ENCODE data around the gene EIF4G3.
"Not testable (repeated sequence)": the region's sequence is repeated elsewhere in the genome, so short reads cannot be mapped to it uniquely, and the experiment has no call there.

The EIF4G3 gene

DNA sequence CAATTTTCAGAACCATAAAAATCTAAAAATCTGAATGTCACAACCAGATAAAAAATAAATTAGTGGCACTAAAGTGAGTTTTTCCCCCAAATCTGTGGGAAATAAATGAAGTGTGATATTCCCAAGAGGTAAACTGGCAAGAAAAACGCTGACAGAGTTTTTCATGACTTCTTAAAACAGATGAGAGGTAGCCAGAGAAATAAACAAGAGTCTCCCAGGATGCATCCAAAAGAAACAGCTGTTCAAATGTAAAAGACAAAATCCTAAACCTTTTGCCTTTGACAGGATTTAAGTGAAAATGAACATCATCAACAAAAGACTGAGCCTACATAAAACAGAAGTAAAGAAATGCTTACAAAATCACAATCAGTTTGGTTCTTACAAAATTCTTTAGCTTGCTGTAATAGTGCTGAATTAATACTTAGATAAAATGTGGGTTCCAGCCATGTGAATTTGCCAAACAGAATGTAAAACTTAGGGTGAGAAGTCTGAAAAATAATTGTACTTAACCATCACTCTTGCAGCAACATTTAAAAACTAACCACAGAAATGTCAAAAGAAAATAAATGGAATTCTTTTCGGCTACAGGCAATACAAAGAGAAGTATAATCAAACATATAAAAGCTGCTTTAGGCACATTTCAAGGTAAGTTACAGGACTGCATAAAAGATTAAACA, 133.6 kb downstream of the EIF4G3 start:
- Histone ChIP-seq H3K27ac (ENCODE audit: low read length) (no peak overlapping the region), H3K4me3 (ENCODE audit: low read length) (no peak overlapping the region), H3K4me1 (ENCODE audit: insufficient read depth, low read length) (peaks cover 13% of the 10 kb centered on the region), H3K9ac (ENCODE audit: low read depth, low read length) (no peak overlapping the region), H3K27me3 (ENCODE audit: insufficient read depth, low read length) (no peaks in the 10 kb centered on the region), H3K9me3 (ENCODE audit: insufficient read depth, low read depth, low read length) (no peaks in the 10 kb centered on the region), H3K36me3 (ENCODE audit: insufficient read depth, low read depth, low read length) (peaks cover 11% of the 10 kb centered on the region; the same call in 1 of the 2 replicates)

DNA sequence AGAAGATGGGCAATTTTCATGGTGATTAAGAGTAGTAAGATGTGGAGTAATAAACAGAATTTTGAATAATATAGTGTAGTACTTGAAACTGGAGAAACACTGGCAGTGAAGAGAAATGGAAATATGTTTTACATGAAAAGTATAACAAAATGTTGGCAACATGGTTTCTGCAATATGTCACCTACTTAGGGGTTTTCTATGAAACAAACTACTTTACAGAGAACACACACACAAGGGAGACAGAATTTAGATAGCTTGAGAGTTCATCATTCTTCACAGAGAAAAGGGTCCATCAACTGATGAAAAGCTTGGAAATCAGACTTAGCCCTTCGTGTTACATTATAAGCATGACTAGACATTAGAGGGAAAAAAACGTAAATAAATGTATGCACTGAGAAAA, 135.2 kb downstream of the EIF4G3 start:
- H3K36me3 ChIP-seq (ENCODE audit: insufficient read depth, low read depth, low read length) = peaks cover 5% of the 10 kb centered on the region; the same call in 1 of the 2 replicates
- H3K9ac ChIP-seq (ENCODE audit: low read depth, low read length) = no peak overlapping the region
- no peak overlapping the region for H3K27ac ChIP-seq (ENCODE audit: low read length)
- H3K27me3 ChIP-seq (ENCODE audit: insufficient read depth, low read length) = no peaks in the 10 kb centered on the region
- no peak overlapping the region for H3K4me3 ChIP-seq (ENCODE audit: low read length)
- peaks cover 13% of the 10 kb centered on the region for H3K4me1 ChIP-seq (ENCODE audit: insufficient read depth, low read length)
- no peaks in the 10 kb centered on the region for H3K9me3 ChIP-seq (ENCODE audit: insufficient read depth, low read depth, low read length)

DNA sequence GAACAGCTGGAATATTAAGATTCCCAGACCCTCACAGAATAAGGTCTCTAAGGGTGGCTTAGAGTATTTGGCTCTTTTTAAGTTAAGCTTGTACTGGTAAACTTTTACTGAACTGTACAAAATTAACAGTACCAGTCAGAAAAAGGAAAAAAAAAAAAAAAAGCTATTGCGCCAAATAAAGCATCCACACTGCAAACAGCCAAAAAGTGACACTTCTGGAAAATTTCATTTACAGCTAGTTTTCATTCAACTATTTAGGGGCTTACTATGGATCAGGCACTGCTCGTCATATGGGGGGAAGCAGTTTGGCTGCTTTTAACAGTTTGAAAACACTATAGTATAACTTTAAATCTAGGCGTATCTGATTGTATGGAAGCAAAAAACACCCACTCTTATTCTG, 139.6 kb downstream of the EIF4G3 start:
- Histone ChIP-seq H3K4me3 (ENCODE audit: low read length) (no peak overlapping the region), H3K9me3 (ENCODE audit: insufficient read depth, low read depth, low read length) (no peaks in the 10 kb centered on the region), H3K27me3 (ENCODE audit: insufficient read depth, low read length) (no peaks in the 10 kb centered on the region), H3K27ac (ENCODE audit: low read length) (no peak overlapping the region), H3K4me1 (ENCODE audit: insufficient read depth, low read length) (no peaks in the 10 kb centered on the region), H3K9ac (ENCODE audit: low read depth, low read length) (no peak overlapping the region), H3K36me3 (ENCODE audit: insufficient read depth, low read depth, low read length) (no peaks in the 10 kb centered on the region; the same call in 1 of the 2 replicates)

DNA sequence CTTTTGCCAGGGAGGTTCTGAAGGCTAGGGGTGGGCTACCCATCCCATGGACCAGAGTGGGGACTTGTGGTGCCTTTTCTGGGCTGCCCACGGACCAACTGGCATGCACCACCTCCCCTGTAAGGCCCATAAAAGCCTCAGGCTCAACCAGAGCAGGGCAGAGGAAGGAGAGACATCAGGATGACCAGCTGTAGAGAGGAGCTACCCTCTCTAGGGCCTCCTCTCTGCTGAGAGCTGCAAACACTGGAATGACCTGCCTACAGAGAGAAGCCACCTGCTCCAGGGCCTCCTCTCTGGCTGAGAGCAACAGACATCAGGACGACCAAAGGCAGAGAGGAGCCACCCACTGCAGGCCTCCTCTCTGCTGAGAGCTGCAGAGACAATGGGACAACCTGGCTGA, 140.9 kb downstream of the EIF4G3 start:
- H3K9ac ChIP-seq (ENCODE audit: low read depth, low read length) = no peak overlapping the region
- no peaks in the 10 kb centered on the region for H3K4me1 ChIP-seq (ENCODE audit: insufficient read depth, low read length)
- H3K9me3 ChIP-seq (ENCODE audit: insufficient read depth, low read depth, low read length) = no peaks in the 10 kb centered on the region
- H3K36me3 ChIP-seq (ENCODE audit: insufficient read depth, low read depth, low read length) = no peaks in the 10 kb centered on the region
- H3K27ac ChIP-seq (ENCODE audit: low read length) = no peak overlapping the region
- H3K4me3 ChIP-seq (ENCODE audit: low read length) = no peak overlapping the region
- no peaks in the 10 kb centered on the region for H3K27me3 ChIP-seq (ENCODE audit: insufficient read depth, low read length)

DNA sequence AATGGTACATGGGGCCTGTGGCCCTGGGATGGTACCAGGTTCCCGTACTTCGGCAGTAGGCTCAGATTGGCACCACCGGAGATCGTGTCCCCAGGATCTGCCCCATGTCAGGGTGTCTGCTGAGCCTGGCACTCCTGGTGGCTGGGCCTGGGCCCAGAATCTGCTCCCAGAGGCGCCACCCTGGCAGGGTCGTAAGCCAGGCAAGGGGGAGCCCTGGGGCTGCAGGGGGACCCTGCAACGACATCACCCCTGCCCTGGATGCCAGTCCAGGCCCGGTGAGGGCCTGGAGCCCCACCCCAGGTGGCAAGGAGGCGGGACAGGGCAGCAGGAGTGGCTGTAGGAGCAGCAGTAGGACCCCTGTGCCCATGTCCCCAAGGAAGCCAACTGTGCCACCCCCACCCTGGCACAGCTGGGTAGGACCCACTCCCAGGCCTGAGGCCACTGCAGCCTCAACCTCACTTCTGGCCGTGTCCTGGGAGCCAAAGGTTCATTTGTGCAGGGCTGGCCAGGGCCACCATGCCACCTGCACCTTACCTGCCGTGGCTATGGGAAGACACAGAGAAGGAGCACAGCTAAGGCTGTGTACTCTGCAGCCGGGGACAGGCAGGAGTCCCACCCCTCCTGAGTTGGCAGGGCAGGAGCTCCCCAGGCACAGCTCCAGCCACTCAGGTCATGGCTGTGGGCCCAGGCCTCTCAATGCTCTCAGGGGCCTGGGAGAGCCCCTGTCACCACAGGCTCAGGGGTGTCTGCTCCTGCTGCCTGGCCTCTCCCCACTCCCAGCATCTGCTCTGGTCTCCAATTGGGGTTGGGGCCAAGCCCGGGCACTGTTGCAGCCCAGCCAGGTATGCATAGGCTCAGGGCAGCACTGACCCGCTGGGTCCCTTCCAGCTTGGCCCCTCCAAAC, 141.7 kb downstream of the EIF4G3 start:
- Histone ChIP-seq H3K9me3 (ENCODE audit: insufficient read depth, low read depth, low read length) (no peaks in the 10 kb centered on the region), H3K4me1 (ENCODE audit: insufficient read depth, low read length) (no peaks in the 10 kb centered on the region), H3K27ac (ENCODE audit: low read length) (no peak overlapping the region), H3K4me3 (ENCODE audit: low read length) (no peak overlapping the region), H3K27me3 (ENCODE audit: insufficient read depth, low read length) (no peaks in the 10 kb centered on the region), H3K36me3 (ENCODE audit: insufficient read depth, low read depth, low read length) (no peaks in the 10 kb centered on the region), H3K9ac (ENCODE audit: low read depth, low read length) (no peak overlapping the region)

DNA sequence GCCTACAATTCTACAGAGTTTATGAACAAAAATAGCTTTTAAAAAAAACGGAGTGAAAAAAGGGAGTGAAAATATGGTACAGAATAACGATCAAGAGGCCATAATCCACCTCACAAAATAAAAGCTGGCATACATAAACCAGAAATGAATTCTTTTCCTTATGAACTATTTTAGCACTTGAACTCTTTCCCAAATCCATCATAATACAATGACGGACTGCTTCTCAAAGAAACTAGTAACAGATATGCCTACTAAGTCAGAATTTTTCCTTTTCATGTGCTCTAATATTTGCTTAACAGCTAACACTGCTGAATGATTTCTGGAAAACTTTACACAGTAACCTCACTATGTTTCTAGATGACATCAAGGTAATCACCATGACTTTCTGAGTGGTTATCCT, 144.0 kb downstream of the EIF4G3 start:
- no peak overlapping the region for H3K9ac ChIP-seq (ENCODE audit: low read depth, low read length)
- no peaks in the 10 kb centered on the region for H3K9me3 ChIP-seq (ENCODE audit: insufficient read depth, low read depth, low read length)
- no peak overlapping the region for H3K27ac ChIP-seq (ENCODE audit: low read length)
- no peaks in the 10 kb centered on the region for H3K4me1 ChIP-seq (ENCODE audit: insufficient read depth, low read length)
- H3K36me3 ChIP-seq (ENCODE audit: insufficient read depth, low read depth, low read length) = no peaks in the 10 kb centered on the region
- no peaks in the 10 kb centered on the region for H3K27me3 ChIP-seq (ENCODE audit: insufficient read depth, low read length)
- no peak overlapping the region for H3K4me3 ChIP-seq (ENCODE audit: low read length)

DNA sequence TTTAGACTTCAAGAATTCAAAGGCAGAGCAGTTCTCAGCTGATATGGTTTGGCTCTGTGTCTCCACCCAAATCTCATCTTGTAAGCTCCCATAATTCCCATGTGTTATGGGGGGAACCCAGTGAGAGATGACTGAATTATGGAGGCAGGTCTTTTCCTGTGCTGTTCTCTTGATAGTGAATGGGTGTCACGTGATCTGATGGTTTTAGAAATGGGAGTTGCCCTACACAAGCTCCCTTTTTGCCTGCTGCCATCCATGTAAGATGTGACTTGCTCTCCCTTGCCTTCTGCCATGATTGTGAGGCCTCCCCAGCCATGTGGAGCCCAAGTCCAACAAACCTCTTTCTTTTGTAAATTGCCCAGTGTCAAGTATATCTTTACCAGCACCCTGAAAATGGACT, 146.5 kb downstream of the EIF4G3 start:
- H3K9ac ChIP-seq (ENCODE audit: low read depth, low read length) = no peak overlapping the region
- peaks cover 3% of the 10 kb centered on the region; the same call in 1 of the 2 replicates for H3K36me3 ChIP-seq (ENCODE audit: insufficient read depth, low read depth, low read length)
- no peaks in the 10 kb centered on the region for H3K4me1 ChIP-seq (ENCODE audit: insufficient read depth, low read length)
- no peaks in the 10 kb centered on the region for H3K9me3 ChIP-seq (ENCODE audit: insufficient read depth, low read depth, low read length)
- H3K27ac ChIP-seq (ENCODE audit: low read length) = no peak overlapping the region
- H3K4me3 ChIP-seq (ENCODE audit: low read length) = no peak overlapping the region
- H3K27me3 ChIP-seq (ENCODE audit: insufficient read depth, low read length) = no peaks in the 10 kb centered on the region

DNA sequence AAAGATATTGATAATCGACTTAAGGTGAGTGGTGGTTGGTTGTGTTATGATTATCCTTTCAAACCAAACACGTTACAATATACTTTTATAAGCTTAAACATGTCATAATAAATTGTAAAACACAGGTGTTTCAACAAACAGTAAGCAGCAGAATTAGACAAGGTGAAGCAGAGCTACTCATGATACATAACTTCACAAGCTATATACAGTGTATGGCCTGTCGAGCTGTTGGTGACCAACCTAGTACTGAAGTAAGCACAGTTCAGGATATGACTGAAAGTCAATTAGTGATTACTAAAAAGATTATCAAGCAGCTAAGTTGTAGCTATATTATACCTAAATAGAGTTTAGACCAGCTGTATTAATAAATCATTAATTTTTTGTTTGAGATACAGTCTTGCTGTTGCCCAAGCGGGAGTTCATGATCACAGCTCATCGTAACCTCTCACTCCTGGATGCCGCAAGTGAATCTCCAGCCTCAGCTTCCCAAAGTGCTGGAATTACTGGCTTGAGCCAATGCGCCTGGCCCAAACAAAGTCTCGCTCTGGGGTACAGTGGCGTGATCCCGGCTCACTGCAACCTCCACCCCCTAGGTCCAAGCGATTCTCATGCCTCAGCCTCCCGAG, 148.1 kb downstream of the EIF4G3 start:
- no peaks in the 10 kb centered on the region for H3K27me3 ChIP-seq (ENCODE audit: insufficient read depth, low read length)
- H3K4me1 ChIP-seq (ENCODE audit: insufficient read depth, low read length) = no peaks in the 10 kb centered on the region
- no peak overlapping the region for H3K4me3 ChIP-seq (ENCODE audit: low read length)
- H3K36me3 ChIP-seq (ENCODE audit: insufficient read depth, low read depth, low read length) = peaks cover 3% of the 10 kb centered on the region; the same call in 1 of the 2 replicates
- H3K27ac ChIP-seq (ENCODE audit: low read length) = no peak overlapping the region
- no peak overlapping the region for H3K9ac ChIP-seq (ENCODE audit: low read depth, low read length)
- H3K9me3 ChIP-seq (ENCODE audit: insufficient read depth, low read depth, low read length) = no peaks in the 10 kb centered on the region

DNA sequence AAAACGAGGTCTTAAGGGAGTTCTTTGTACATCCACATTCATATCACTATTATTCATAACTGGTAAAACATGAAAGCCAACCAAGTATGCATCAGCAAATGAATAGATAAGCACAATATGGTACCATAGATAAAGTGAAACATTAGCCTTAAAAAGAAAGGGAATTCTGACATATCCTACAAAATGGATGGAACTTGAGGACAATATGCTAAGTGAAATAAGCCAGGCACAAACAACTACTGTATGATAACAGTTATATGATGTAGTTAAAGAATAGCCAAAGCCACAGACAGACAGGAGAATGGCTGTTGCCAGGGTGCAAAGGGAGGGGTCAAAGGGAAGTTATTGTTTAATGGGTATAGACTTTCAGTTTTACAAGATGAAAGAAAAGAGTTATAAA, 148.9 kb downstream of the EIF4G3 start:
- Histone ChIP-seq H3K4me1 (ENCODE audit: insufficient read depth, low read length) (0 out of 2 replicates have a peak, but pooled peaks cover 1% of the 10 kb centered on the region), H3K27ac (ENCODE audit: low read length) (no peak overlapping the region), H3K27me3 (ENCODE audit: insufficient read depth, low read length) (no peaks in the 10 kb centered on the region), H3K36me3 (ENCODE audit: insufficient read depth, low read depth, low read length) (peaks cover 3% of the 10 kb centered on the region; the same call in 1 of the 2 replicates), H3K9me3 (ENCODE audit: insufficient read depth, low read depth, low read length) (no peaks in the 10 kb centered on the region), H3K4me3 (ENCODE audit: low read length) (no peak overlapping the region), H3K9ac (ENCODE audit: low read depth, low read length) (no peak overlapping the region)

DNA sequence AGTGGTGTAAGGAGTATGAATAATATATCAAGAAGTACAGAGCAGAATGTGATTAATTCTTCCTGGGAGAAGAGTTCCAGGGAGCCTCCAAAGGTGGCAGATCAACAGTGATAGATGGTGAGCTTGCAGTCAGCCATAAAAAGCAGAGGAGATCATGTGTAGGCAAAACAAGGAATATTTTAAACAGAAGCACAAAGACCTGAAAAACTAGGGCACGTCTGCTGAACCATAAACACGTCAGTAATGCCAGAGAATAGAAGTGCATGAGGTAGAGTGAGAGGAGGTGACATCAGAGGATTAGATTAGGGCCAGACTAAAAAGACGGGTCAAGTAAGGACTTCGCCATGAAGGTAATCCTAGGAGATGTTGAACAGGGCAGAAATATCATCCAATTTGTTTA, 151.8 kb downstream of the EIF4G3 start:
- Histone ChIP-seq H3K4me3 (ENCODE audit: low read length) (no peak overlapping the region), H3K9me3 (ENCODE audit: insufficient read depth, low read depth, low read length) (no peaks in the 10 kb centered on the region), H3K9ac (ENCODE audit: low read depth, low read length) (no peak overlapping the region), H3K27ac (ENCODE audit: low read length) (no peak overlapping the region), H3K4me1 (ENCODE audit: insufficient read depth, low read length) (0 out of 2 replicates have a peak, but pooled peaks cover 4% of the 10 kb centered on the region), H3K36me3 (ENCODE audit: insufficient read depth, low read depth, low read length) (peaks cover 3% of the 10 kb centered on the region; the same call in 1 of the 2 replicates), H3K27me3 (ENCODE audit: insufficient read depth, low read length) (no peaks in the 10 kb centered on the region)

DNA sequence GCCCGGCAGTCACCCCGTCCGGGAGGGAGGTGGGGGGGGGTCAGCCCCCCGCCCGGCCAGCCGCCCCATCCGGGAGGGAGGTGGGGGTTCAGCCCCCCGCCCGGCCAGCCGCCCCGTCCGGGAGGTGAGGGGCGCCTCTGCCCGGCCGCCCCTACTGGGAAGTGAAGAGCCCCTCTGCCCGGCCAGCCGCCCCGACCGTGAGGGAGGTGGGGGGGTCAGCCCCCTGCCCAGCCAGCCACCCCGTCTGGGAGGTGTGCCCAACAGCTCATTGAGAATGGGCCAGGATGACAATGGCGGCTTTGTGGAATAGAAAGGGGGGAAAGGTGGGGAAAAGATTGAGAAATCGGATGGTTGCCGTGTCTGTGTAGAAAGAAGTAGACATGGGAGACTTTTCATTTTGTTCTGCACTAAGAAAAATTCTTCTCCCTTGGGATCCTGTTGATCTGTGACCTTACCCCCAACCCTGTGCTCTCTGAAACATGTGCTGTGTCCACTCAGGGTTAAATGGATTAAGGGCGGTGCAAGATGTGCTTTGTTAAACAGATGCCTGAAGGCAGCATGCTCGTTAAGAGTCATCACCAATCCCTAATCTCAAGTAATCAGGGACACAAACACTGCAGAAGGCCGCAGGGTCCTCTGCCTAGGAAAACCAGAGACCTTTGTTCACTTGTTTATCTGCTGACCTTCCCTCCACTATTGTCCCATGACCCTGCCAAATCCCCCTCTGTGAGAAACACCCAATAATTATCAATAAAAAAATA, 152.4 kb downstream of the EIF4G3 start:
- not testable (repeated sequence) for H3K27ac ChIP-seq (ENCODE audit: low read length); H3K9me3 ChIP-seq (ENCODE audit: insufficient read depth, low read depth, low read length); H3K9ac ChIP-seq (ENCODE audit: low read depth, low read length); H3K36me3 ChIP-seq (ENCODE audit: insufficient read depth, low read depth, low read length); H3K27me3 ChIP-seq (ENCODE audit: insufficient read depth, low read length); H3K4me3 ChIP-seq (ENCODE audit: low read length); H3K4me1 ChIP-seq (ENCODE audit: insufficient read depth, low read length)

Measured in iPS-20b (cell line).